ENCODE measurements around the gene OTULIN.

OTULIN gene

GRCh38 chr5:14676320-14676719, 11.8 kb downstream of the OTULIN start:
- no peaks in the 10 kb centered on the region for H3K9me3 ChIP-seq (ENCODE audit: control insufficient read depth, low read length)
- H3K36me3 ChIP-seq (ENCODE audit: control insufficient read depth, insufficient read depth, low read length), result peaks cover 40% of the 10 kb centered on the region
- no peak overlapping the region for H3K4me3 ChIP-seq (ENCODE audit: extremely low read depth, insufficient read depth, low read length, poor library complexity, severe bottlenecking)
- WGBS, 2 experiments (ENCODE audit: insufficient coverage in 2 of 2), result 92 to 93% methylated on average over 1 of the region's 3 CpGs
- H3K4me1 ChIP-seq (ENCODE audit: control insufficient read depth, insufficient read depth, low read length, poor library complexity, severe bottlenecking), result no peaks in the 10 kb centered on the region
- H3K27ac ChIP-seq (ENCODE audit: low read depth, low read length, severe bottlenecking), result no peak overlapping the region

- WGBS, 2 experiments (ENCODE audit: insufficient coverage in 2 of 2), result 83 to 100% methylated on average over 2 to 3 of the region's 5 CpGs
- H3K9me3 ChIP-seq (ENCODE audit: control insufficient read depth, low read length), result no peaks in the 10 kb centered on the region
- peaks cover 62% of the 10 kb centered on the region for H3K36me3 ChIP-seq (ENCODE audit: control insufficient read depth, insufficient read depth, low read length)
- no peak overlapping the region for H3K4me3 ChIP-seq (ENCODE audit: extremely low read depth, insufficient read depth, low read length, poor library complexity, severe bottlenecking)
- H3K4me1 ChIP-seq (ENCODE audit: control insufficient read depth, insufficient read depth, low read length, poor library complexity, severe bottlenecking), result no peaks in the 10 kb centered on the region
- no peak overlapping the region for H3K27ac ChIP-seq (ENCODE audit: low read depth, low read length, severe bottlenecking)
These were observed 14.3 kb downstream of the OTULIN start for GRCh38 chr5:14678773-14679334.

GRCh38 chr5:14679595-14679994, 15.1 kb downstream of the OTULIN start:
- H3K4me3 ChIP-seq (ENCODE audit: extremely low read depth, insufficient read depth, low read length, poor library complexity, severe bottlenecking), result no peak overlapping the region
- H3K4me1 ChIP-seq (ENCODE audit: control insufficient read depth, insufficient read depth, low read length, poor library complexity, severe bottlenecking), result no peaks in the 10 kb centered on the region
- H3K27ac ChIP-seq (ENCODE audit: low read depth, low read length, severe bottlenecking), result no peak overlapping the region
- 83 to 100% methylated on average over 1 of the region's 1 CpG for WGBS, 2 experiments (ENCODE audit: insufficient coverage in 2 of 2)
- H3K9me3 ChIP-seq (ENCODE audit: control insufficient read depth, low read length), result no peaks in the 10 kb centered on the region
- peaks cover 62% of the 10 kb centered on the region for H3K36me3 ChIP-seq (ENCODE audit: control insufficient read depth, insufficient read depth, low read length)

- H3K4me1 ChIP-seq (ENCODE audit: control insufficient read depth, insufficient read depth, low read length, poor library complexity, severe bottlenecking), result no peaks in the 10 kb centered on the region
- peaks cover 55% of the 10 kb centered on the region for H3K36me3 ChIP-seq (ENCODE audit: control insufficient read depth, insufficient read depth, low read length)
- 98 to 99% methylated on average over 5 to 8 of the region's 10 CpGs for WGBS, 2 experiments (ENCODE audit: insufficient coverage in 2 of 2)
- no peak overlapping the region for H3K4me3 ChIP-seq (ENCODE audit: extremely low read depth, insufficient read depth, low read length, poor library complexity, severe bottlenecking)
- no peaks in the 10 kb centered on the region for H3K9me3 ChIP-seq (ENCODE audit: control insufficient read depth, low read length)
- H3K27ac ChIP-seq (ENCODE audit: low read depth, low read length, severe bottlenecking), result no peak overlapping the region
These were observed 16.8 kb downstream of the OTULIN start for GRCh38 chr5:14681236-14681752.

GRCh38 chr5:14683906-14684455, 19.5 kb downstream of the OTULIN start:
- H3K4me1 ChIP-seq (ENCODE audit: control insufficient read depth, insufficient read depth, low read length, poor library complexity, severe bottlenecking), result no peaks in the 10 kb centered on the region
- H3K27ac ChIP-seq (ENCODE audit: low read depth, low read length, severe bottlenecking), result no peak overlapping the region
- H3K36me3 ChIP-seq (ENCODE audit: control insufficient read depth, insufficient read depth, low read length), result peaks cover 70% of the 10 kb centered on the region
- H3K9me3 ChIP-seq (ENCODE audit: control insufficient read depth, low read length), result no peaks in the 10 kb centered on the region
- no peak overlapping the region for H3K4me3 ChIP-seq (ENCODE audit: extremely low read depth, insufficient read depth, low read length, poor library complexity, severe bottlenecking)
- WGBS, 2 experiments (ENCODE audit: insufficient coverage in 2 of 2), result 71 to 95% methylated on average over 2 to 4 of the region's 4 CpGs

GRCh38 chr5:14684757-14685156, 20.2 kb downstream of the OTULIN start:
- H3K4me3 ChIP-seq (ENCODE audit: extremely low read depth, insufficient read depth, low read length, poor library complexity, severe bottlenecking), result no peak overlapping the region
- peaks cover under 1% of the 10 kb centered on the region for H3K9me3 ChIP-seq (ENCODE audit: control insufficient read depth, low read length)
- no peak overlapping the region for H3K27ac ChIP-seq (ENCODE audit: low read depth, low read length, severe bottlenecking)
- no peaks in the 10 kb centered on the region for H3K4me1 ChIP-seq (ENCODE audit: control insufficient read depth, insufficient read depth, low read length, poor library complexity, severe bottlenecking)
- 86 to 93% methylated on average over 5 of the region's 5 CpGs for whole genome bisulfite sequencing, 2 experiments (ENCODE audit: insufficient coverage in 2 of 2)
- peaks cover 70% of the 10 kb centered on the region for H3K36me3 ChIP-seq (ENCODE audit: control insufficient read depth, insufficient read depth, low read length)

- 47 to 83% methylated on average over 2 to 4 of the region's 6 CpGs for WGBS, 2 experiments (ENCODE audit: insufficient coverage in 2 of 2)
- Histone ChIP-seq H3K4me3 (ENCODE audit: extremely low read depth, insufficient read depth, low read length, poor library complexity, severe bottlenecking) (no peak overlapping the region), H3K9me3 (ENCODE audit: control insufficient read depth, low read length) (peaks cover 9% of the 10 kb centered on the region), H3K27ac (ENCODE audit: low read depth, low read length, severe bottlenecking) (no peak overlapping the region), H3K4me1 (ENCODE audit: control insufficient read depth, insufficient read depth, low read length, poor library complexity, severe bottlenecking) (no peaks in the 10 kb centered on the region), H3K36me3 (ENCODE audit: control insufficient read depth, insufficient read depth, low read length) (peaks cover 72% of the 10 kb centered on the region)
These were observed 21.2 kb downstream of the OTULIN start for GRCh38 chr5:14685757-14686156.

- Histone ChIP-seq H3K27ac (ENCODE audit: low read depth, low read length, severe bottlenecking) (no peak overlapping the region), H3K4me3 (ENCODE audit: extremely low read depth, insufficient read depth, low read length, poor library complexity, severe bottlenecking) (no peak overlapping the region), H3K36me3 (ENCODE audit: control insufficient read depth, insufficient read depth, low read length) (peaks cover 71% of the 10 kb centered on the region), H3K4me1 (ENCODE audit: control insufficient read depth, insufficient read depth, low read length, poor library complexity, severe bottlenecking) (no peaks in the 10 kb centered on the region), H3K9me3 (ENCODE audit: control insufficient read depth, low read length) (peaks cover 9% of the 10 kb centered on the region)
These were observed 22.0 kb downstream of the OTULIN start for GRCh38 chr5:14686517-14686916.

GRCh38 chr5:14687023-14687665, 22.6 kb downstream of the OTULIN start:
- Histone ChIP-seq H3K4me1 (ENCODE audit: control insufficient read depth, insufficient read depth, low read length, poor library complexity, severe bottlenecking) (no peaks in the 10 kb centered on the region), H3K36me3 (ENCODE audit: control insufficient read depth, insufficient read depth, low read length) (peaks cover 70% of the 10 kb centered on the region), H3K4me3 (ENCODE audit: extremely low read depth, insufficient read depth, low read length, poor library complexity, severe bottlenecking) (no peak overlapping the region), H3K9me3 (ENCODE audit: control insufficient read depth, low read length) (peaks cover 9% of the 10 kb centered on the region), H3K27ac (ENCODE audit: low read depth, low read length, severe bottlenecking) (no peak overlapping the region)
- 50 to 83% methylated on average over 1 to 2 of the region's 4 CpGs for WGBS, 2 experiments (ENCODE audit: insufficient coverage in 2 of 2)

- WGBS, 2 experiments (ENCODE audit: insufficient coverage in 2 of 2), result 100% methylated on average over 3 of the region's 5 CpGs; no CpG with 5 or more reads in 1 of the 2 experiments
- H3K4me3 ChIP-seq (ENCODE audit: extremely low read depth, insufficient read depth, low read length, poor library complexity, severe bottlenecking), result no peak overlapping the region
- H3K9me3 ChIP-seq (ENCODE audit: control insufficient read depth, low read length), result peaks cover 9% of the 10 kb centered on the region
- H3K27ac ChIP-seq (ENCODE audit: low read depth, low read length, severe bottlenecking), result no peak overlapping the region
- peaks cover 77% of the 10 kb centered on the region for H3K36me3 ChIP-seq (ENCODE audit: control insufficient read depth, insufficient read depth, low read length)
- H3K4me1 ChIP-seq (ENCODE audit: control insufficient read depth, insufficient read depth, low read length, poor library complexity, severe bottlenecking), result no peaks in the 10 kb centered on the region
These were observed 28.6 kb downstream of the OTULIN start for GRCh38 chr5:14693070-14693469.

- Histone ChIP-seq H3K4me1 (ENCODE audit: control insufficient read depth, insufficient read depth, low read length, poor library complexity, severe bottlenecking) (no peaks in the 10 kb centered on the region), H3K27ac (ENCODE audit: low read depth, low read length, severe bottlenecking) (no peak overlapping the region), H3K9me3 (ENCODE audit: control insufficient read depth, low read length) (peaks cover 5% of the 10 kb centered on the region), H3K4me3 (ENCODE audit: extremely low read depth, insufficient read depth, low read length, poor library complexity, severe bottlenecking) (no peak overlapping the region), H3K36me3 (ENCODE audit: control insufficient read depth, insufficient read depth, low read length) (peaks cover 76% of the 10 kb centered on the region)
- 73% methylated on average over 1 of the region's 2 CpGs; no CpG with 5 or more reads in 1 of the 2 experiments for WGBS, 2 experiments (ENCODE audit: insufficient coverage in 2 of 2)
These were observed 30.6 kb downstream of the OTULIN start for GRCh38 chr5:14695152-14695551.

Data from mesodermal cell (in vitro differentiated cells).